HG03045 (cell line): ENCODE results near the gene BTN1A1.
A peak's percentile ranks its signal among the peaks of the same experiment; 100 is the strongest.
"Not testable (repeated sequence)": the region's sequence is repeated elsewhere in the genome, so short reads cannot be mapped to it uniquely, and the experiment has no call there.

Experiments
- ATAC-seq: cut with Tn5 transposase; IDR thresholded peaks from one replicate; pipeline ENCODE4 v1.9.1; 2021; ENCODE audit warnings: mild to moderate bottlenecking, moderate library complexity; ENCODE audit not compliant: unreplicated experiment

The BTN1A1 gene

DNA sequence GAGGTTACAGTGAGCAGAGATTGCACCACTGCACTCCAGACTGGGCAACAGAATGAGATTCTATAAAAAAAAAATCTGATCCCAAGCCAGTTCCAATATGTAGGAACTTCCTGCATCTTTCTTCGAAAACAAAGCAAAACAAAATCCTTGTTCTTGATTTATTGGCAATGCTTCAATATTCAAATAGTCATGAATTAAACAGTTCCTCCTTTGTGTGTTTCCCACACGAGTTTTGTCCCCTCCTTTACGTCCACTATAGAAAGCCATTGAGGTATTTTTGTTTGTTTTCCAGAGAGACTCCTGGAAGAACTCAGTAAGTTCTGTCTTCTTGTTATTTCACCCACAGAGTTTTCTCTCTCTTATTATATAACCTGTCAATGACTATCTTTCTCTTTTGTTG is 7.6 kb downstream of the BTN1A1 start:
- no peak for ATAC-seq

DNA sequence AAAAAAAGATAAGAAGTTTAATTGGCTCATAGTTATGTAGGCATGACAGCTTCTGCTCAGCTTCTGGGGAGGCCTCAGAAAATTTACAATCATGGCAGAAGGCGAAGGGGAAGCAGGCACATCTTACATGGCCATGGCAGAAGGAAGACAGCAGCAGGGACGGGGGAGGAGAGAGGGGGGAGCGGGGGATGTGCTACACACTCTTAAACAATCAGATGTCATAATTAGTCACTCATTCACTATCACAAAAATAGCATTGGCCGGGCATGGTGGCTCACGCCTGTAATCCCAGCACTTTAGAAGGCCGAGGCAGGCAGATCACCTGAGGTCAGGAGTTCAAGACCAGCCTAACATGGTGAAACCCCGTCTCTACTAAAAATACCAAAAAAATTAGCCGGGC is 10.9 kb downstream of the BTN1A1 start:
- ATAC-seq: not testable (repeated sequence)

DNA sequence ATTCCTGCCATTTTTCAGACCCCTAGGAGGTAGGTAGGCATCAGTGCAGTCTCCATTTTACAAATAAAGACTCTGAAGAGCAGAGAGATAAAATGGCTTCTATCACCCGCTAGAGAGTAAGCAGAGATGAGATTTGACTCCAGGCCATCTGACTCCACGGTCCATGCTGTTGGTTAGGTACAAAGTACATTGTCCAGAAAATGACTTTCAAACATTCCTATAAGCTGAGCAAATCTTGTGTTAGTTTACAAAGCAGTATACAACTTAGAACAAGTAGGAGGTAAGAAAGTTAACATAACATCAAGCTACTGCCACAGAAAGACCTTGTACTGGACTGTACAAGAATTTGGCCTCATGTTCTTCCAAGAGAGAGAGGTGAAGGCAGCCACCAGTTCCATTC is 14.9 kb downstream of the BTN1A1 start:
- ATAC-seq: no peak

DNA sequence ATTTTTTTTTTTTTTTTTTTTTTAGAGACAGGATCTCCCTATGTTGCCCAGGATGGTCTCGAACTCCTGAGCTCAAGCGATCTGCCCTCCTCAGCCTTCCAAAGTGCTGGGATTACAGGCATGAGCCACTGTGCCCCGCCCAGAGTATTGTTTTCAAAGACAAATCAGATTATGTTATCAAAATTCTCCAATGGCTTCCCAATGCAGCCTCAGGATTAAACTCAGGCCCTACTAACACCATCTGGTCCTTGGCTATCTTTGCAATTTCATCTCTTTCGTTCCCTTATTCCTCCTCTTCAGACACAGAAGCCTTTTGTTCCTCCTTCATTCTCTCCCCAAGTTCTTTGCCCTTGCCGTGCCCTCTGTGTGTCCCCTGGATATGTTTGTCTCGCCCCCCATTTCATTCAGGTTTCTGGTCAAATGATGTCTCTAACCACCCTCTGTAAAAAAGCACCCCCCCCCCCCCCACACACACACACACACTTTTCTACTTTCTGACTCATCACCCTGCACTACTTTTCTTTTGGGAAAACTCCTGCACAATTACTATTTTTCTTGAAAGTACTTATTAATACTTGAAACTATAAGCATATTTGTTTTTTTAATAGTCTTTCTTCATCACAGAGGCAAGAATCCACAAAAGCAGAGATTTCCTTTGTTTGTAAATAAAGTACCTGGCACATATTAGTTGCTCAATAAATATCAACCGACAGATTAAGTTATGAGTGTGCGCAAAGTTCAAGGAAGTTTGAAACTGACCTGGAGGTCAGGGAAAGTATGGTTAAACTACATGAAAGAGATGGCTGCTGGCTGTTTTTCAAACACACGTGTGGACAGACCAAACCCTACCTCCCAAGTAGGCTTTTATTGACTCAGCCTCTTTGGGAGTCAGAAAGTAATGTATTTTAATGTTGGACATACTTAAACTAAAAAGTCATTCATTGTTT is 16.7 kb downstream of the BTN1A1 start:
- ATAC-seq: no peak

DNA sequence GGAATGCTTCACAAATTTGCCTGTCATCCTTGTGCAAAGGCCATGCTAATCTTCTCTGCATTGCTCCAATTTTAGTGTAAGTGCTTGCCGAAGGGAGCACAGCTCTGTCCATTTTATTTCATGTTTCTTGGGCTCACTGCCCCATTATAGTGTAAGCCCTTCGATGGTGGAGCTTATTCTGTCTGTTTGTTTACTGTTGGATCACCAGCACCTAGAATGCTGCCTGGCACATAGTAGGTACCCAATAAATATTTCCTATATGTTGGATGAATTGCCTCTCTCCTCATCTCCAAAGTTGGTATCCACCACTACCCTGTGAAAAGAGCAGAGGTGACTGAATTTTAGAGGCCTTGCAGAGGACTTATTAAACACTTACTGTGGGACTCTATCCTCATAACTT is 19.3 kb downstream of the BTN1A1 start:
- no peak for ATAC-seq

DNA sequence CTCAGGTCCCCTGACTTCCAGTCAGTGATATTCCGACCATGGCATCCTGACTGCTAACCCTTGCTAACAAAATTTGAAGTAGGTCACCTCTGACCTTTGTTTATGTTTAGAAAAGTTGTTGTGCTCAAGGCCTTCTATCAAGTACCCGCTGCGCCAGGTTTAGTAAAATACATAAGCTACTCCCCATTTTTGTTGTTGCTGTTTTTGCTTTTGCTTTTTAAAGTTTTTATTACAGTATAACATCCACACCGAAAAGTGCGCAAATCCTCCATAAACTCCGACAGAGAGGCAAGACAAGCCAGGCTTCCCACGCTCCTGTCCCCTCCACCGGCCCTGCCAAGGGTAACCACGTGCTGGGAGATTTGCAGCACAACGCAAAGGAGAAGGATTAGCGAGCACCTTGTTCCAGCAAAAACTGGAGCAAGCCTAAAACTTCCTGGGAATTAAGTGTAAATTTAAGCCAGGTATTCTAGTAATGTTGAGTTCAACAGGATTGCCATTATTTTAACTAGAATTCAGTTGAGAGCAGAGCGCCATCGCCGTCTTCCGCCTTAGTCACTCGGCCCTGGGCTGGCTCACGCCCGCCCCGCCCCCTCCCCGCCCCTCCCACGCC is 20.2 kb downstream of the BTN1A1 start:
- ATAC-seq: peak; percentile 30

DNA sequence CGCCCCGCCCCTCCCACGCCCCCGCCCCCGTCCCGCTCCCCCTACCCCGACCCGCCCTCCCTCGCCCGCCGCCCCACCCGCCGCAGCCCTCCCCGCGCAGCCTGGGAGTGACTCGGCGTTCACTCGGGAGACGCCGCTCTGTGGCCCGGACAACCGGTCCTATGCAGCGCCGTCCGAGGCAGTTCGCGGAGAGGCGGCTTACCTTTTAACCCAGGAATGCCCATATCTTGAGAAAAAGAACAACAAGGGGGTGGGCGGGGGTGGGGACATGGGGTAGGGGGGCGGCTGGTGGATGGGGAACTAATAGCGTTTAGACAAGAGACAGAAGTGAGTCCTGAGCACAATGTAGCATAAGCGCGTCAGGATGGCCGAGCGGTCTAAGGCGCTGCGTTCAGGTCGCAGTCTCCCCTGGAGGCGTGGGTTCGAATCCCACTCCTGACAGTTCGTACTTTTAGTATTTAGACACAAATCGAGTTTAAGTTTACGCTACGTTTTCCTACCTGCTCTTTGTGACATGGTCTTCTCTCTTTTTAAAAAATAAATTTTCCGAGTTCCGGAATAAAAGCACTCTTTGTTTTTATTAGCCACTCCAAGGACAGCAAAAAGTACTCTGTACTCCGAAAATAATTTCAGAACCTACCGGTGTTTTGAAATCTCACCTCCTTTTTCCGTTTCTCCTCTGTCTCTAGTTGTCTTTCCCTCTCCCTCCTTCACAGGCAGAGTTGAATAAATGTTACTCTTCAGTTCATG is 20.9 kb downstream of the BTN1A1 start:
- peak; percentile 48 for ATAC-seq

DNA sequence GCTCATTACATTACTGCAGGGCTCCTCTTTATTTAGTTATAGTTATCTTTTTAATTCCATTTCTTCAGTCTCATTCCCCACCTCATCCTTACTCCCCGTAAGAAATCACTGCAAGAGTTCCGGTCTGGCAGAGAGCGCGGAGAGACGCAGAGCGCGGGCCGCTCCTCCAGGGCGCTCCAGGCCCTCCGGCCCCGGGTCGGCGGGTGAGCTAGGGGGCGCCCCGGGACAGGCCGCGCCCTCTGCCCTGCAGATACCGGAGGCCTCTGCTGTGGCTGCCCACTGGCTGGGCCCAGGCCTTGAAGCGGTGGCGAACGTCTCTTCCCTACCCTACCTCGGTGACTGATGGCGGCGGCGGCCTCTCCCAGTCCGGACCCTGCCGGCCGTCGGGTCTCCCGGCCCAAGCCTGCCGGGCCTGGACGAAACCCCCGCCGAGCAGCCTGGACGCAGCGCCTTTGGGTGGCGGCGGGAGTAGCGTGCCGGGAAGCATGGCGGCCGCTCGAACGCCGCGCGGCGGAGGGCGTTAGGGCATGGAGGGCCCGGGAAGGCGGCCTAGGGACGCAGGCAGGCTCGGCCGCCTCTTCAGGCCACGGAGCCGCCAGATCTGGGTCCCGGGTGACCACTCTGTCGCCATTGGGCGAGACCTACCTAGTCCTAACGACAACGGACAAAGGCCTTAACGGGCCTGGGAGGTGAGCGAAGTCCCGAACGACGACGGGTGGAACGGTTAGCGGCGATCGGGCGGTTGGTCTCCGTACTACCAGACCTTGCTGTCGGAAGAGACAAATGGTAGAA is 21.7 kb downstream of the BTN1A1 start:
- peak; percentile 84 for ATAC-seq

DNA sequence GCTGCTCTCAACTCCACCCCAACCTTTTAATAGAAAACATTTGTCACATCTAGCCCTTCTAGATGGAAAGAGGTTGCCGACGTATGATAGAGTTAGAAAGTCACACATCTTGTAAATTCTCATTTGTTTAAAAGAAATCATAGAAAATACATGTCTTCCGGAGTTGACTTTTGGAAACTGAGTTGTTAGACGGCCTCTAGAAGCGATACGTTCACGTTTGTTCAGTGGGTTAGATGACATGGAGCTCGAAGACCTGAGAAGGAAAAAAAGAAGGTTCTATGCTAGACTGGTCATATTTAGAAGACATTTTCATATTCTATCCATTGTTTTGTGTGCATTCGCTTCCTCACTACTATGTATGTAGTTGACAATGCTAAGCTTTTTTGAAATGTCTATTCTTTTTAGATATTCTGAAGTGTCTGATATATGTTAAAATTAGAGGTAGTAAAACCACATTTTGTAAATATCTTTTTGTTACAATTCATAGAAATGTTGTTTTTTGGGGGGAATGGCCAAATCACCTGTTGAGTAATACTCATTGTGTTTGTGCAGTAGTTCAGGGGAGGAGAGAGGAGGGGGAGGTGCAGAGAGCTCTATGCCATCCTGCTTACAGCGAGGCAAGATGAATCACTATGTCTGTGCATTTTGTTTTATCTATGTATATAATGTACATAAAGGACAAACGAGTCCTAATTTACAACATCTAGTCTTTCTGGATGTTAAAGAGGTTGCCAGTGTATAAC is 22.6 kb downstream of the BTN1A1 start:
- ATAC-seq: not testable (repeated sequence)

DNA sequence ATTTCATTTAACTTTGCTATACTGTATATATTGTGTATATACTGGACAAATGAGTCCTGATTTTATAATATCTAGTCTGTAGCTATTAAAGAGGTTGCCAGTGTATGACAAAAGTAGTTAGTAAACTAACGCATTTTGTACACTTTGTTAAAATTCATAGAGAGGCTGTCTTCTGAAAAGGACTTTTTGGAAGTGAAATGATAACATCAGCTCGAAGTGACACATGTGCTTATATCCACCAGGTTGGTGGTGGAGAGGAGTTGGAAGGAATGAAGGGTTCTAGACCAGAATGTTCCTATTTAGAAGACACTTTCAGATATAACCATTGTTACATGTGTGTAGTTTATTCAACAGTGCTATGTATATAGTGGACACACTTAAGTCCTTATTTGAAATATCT is 24.2 kb downstream of the BTN1A1 start:
- ATAC-seq: not testable (repeated sequence)

DNA sequence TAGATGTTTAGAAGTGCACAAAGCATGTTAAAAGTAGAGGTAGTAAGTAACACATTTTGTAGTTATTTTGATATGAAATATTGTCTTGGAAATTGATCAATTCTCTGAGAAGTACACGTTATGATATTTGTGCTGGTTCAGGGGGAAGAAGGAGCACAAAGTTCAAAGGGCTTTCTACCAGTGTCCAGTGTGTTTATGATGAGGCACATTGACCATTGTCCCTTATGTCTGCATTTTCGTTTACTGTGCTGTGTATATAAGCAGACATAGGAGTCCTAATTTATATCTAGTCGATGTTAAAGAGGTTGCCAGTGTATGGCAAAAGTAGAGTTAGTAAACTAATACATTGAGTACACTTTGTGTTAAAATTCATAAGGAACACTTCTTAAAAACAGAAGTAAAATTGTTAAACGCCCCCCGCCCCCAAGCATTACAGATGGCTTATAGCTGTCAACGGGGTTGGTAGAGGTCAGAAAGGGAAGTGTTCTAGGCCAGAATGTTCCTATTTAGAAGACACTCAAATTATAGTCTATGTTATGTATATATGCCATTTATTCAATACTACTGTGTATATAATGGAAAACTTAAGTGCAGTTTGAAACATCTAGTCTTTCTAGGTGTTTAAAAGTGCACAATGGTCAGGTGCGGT is 24.7 kb downstream of the BTN1A1 start:
- ATAC-seq: no peak

DNA sequence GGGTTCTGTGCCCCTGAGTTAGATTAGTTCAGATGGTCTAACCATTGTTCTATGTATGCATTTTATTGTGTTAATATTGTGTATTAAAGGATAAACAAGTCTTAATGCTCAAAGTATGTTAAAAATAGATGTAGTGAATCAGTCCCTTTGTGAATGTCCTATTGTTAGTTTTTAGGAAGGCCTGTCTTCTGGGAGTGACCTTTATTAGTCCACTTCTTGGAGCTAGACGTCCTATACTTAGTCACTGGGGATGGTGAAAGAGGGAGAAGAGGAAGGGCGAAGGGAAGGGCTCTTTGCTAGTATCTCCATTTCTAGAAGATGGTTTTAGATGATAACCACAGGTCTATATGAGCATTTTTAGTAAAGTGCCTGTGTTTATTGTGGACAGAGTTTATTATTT is 25.7 kb downstream of the BTN1A1 start:
- no peak for ATAC-seq

DNA sequence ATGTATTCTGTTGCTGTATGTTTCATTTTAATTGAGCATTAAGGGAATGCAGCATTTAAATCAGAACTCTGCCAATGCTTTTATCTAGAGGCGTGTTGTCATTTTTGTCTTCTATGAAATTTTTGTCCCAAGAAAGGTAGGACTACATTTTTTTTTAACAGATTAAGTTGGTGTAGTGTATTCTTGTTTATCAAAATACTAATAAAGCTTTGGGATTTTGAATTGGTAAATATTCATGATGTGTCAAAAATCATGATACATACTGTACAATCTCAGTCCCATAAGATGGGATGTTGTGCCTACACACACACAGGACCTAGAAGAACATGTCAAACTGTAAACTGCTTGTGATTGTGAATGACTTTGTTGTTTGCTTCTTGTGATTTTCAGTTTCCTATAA is 26.8 kb downstream of the BTN1A1 start:
- ATAC-seq: no peak

DNA sequence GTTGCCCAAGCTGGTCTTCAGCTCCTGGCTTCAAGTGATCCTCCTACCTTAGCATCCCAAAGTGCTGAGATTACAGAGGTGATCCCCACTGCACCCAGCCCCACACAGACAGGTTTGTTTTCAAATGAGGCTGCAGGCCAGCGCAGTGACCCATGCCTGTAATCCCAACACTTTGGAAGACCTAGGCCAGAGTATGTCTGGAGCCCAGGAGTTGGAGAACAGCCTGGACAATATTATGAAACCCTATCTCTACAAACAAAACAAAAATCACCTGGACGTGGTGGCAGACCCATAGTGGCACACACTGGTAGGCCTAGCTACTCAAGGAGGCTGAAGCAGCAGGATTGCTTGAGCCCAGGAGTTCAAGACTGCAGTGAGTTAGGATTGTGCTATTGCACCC is 30.1 kb downstream of the BTN1A1 start:
- ATAC-seq: no peak

DNA sequence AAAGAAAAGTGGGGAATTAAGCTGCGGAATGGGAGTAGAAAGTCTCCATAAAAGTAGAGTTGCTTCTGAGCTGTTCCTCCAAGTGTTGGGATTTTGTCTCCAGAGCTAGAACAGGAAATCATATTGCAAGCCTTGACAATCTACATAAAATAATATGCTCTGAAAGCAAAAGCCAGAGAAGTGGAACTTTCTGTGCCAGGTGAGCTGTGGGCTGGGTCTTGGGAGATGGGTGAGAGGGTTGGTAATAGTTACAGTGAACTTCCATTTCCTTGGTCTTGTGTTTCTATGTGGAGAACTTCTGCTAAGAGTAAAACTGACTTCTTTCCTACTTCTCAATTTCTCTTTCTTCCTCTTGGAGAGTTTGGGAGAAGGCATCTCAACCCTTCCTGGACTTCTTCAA is 31.8 kb downstream of the BTN1A1 start:
- no peak for ATAC-seq

DNA sequence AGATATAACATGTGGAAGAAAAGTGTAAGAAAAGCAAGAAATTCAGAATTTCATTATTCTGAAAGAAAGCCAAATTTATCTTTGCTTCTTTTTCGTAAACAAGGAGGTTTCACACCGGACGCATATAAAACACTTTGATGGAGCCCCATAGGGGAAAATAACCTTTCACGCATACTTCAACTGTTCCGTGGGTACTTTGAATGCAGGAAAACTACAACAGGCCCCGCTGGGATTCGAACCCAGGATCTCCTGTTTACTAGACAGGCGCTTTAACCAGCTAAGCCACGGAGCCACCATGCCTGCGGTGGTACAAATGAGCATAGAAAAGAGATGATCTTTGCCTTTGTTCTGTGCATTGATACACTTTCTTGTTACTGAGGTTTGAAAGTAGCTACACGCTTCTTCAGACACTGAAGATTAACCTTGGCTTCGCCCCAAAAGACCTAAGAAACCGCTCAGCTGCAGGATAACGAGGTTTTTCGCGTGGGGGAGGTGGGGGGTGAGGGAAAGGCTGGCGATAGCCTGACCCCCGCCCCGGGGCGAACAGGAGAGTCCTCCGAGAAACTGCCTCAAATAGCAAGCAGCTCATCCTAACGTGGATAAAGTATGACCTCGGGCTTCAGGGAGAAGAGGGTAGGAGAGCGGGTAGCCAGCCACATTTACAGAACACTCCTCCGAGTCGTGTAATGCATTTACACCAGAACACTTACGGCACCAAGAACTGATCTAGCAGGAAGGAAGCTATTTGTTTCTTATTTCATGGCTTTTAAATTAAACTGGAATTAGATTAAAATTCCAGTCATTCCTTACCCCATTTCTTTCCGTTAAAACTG is 32.8 kb downstream of the BTN1A1 start:
- ATAC-seq: no peak

DNA sequence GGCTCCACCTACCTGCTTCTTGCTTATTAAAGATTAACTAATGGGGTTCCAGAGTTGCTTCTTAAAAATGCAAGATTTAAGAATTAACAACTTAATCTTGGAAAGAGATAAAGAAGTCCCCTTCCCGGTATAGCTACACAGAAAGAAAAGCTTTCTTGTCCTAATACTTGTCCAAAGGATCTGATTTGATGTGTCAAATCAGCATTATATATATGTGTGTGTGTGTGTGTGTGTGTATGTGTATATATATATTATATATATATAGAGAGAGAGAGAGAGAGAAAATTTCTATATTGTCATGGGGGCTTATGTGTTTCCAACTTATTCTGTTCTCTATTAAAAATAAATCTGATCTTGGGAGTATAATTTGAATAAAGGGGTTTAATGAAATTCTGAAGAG is 33.4 kb downstream of the BTN1A1 start:
- ATAC-seq: no peak

DNA sequence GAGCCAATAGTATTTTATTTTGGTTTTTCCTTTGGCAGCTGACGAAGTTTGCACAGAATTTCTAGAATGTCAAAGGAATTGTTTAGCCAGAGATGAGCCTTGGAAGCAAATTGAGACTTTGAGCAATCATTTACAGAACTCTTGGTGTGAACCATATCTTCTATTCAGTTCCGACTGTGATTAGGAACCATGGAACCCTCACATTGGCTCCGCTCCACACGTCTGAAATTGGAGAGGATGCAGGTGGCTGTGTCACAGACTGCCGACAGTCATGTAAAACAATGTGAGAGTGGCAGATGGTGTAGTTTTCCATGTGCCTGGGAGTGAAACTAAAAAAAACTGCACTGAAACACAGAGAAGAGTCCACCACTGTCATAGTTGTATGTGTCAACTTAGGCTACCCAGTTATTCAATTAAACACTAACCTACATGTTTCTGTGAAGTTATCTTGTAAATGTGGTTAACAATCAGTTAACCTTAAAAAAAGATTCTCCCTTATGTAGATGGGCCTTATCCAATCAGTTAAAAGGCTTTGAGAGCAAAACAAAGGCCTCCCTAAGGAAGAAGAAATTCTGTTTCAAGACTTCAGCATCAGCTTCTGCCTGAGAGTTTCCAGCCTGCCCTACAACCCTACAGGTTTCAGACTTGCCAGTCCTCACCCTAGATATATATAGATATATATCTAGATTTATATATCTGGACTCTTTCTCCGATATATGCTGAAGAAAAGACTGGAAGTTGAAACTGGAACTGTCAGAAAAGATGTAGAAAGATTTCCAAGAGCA is 34.8 kb downstream of the BTN1A1 start:
- no peak for ATAC-seq
